Peyer's patch (tissue), 4 donors: ENCODE results near the gene ADAR.

Source experiments
- POLR2A ChIP-seq, 2 donors: fragments of 450-650 bp; IDR thresholded peaks; one replicate each; pipeline ENCODE4 v1.5.1; 2017; ENCODE audit warnings: antibody characterized with exemption in 2 of 2, mild to moderate bottlenecking in 2 of 2, moderate library complexity in 2 of 2
- TF ChIP-seq, protein P1 (sequence below), 6 experiments: fragments of 450-650 bp in 4 of 6; fragments of 200-600 bp in 2 of 6; sonication (generic) in 1 of 6; IDR thresholded peaks; one replicate each; pipeline ENCODE4 v1.5.1; 2017 to 2019; ENCODE audit warnings: antibody characterized with exemption in 6 of 6, mild to moderate bottlenecking in 3 of 6, moderate library complexity in 1 of 6

DNA sequence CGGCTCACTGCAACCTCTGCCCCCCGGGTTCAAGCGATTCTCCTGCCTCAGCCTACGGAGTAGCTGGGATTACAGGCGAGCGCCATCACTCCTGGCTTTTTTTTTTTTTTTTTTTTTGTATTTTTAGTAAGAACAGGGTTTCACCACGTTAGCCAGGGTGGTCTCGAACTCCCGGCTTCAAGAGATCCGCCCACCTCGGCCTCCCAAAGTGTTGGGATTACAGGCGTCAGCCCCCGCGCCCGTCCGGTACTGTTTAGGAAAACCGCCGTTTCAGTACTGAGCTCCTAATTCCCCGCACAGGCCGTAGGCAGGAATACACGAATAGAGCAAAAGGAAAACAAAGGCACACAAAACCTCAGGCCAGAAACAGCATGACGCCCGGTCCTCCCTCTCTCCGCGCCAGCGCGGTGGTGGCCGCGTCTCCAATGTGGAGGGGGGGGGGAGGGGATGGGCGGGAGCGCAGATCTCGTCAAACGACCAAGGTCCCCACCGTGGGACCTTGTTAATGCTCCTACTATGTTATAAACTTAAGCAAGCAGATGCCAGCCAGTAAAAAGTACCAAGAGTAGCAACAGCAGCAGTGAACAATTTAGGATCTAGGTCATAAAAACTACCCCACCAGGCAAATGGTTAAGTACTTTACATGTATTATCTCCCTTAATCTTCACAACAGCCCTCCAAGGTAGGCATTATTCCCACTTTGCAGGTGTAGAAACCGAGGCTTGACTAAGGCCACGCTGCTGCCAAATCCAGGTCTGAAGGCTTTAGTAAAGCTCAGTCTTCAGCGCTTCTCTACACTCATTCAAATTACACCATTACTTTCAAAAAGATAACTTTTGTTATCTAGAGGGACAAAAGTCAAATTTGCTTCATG is 648 bp upstream of the ADAR start:
- TF ChIP-seq, protein P1, sequence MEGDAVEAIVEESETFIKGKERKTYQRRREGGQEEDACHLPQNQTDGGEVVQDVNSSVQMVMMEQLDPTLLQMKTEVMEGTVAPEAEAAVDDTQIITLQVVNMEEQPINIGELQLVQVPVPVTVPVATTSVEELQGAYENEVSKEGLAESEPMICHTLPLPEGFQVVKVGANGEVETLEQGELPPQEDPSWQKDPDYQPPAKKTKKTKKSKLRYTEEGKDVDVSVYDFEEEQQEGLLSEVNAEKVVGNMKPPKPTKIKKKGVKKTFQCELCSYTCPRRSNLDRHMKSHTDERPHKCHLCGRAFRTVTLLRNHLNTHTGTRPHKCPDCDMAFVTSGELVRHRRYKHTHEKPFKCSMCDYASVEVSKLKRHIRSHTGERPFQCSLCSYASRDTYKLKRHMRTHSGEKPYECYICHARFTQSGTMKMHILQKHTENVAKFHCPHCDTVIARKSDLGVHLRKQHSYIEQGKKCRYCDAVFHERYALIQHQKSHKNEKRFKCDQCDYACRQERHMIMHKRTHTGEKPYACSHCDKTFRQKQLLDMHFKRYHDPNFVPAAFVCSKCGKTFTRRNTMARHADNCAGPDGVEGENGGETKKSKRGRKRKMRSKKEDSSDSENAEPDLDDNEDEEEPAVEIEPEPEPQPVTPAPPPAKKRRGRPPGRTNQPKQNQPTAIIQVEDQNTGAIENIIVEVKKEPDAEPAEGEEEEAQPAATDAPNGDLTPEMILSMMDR (IDR thresholded peaks at IDR 0.05) = no peak
- no peak for TF ChIP-seq POLR2A (IDR thresholded peaks at IDR 0.05)
